K562 (cell line): ENCODE data around the gene SART1. TPM values are rescaled to one million over a fixed set of nuclear protein-coding genes. Genes with fewer than 3 reads are reported as not detected.
A peak's percentile ranks its signal among the peaks of the same experiment; 100 is the strongest.

ENCODE experiments used
- DIDO1 ChIP-seq: fragments of 450-650 bp; IDR thresholded peaks from 2 replicates; pipeline ENCODE4 v1.6.1; 2016; ENCODE audit warnings: low read depth, missing biosample characterization, missing genetic modification characterization
- ETV6 ChIP-seq, 3 experiments: fragments of 150-350 bp in 1 of 3; sonication (generic) in 1 of 3; formaldehyde crosslinking in 1 of 3; IDR thresholded peaks; 2 replicates each; pipeline versions ENCODE4 v1.6.1 to v1.8.0; 2014 to 2022; ENCODE audit warnings: borderline replicate concordance in 2 of 3, low read depth in 2 of 3, antibody characterized with exemption in 1 of 3, low read length in 1 of 3, mild to moderate bottlenecking in 1 of 3, missing genetic modification reagents in 1 of 3
- GMEB1 ChIP-seq: fragments of 250-450 bp; sonication (Bioruptor Pico); IDR thresholded peaks from 2 replicates; pipeline ENCODE4 v1.4.0; 2020; ENCODE audit warnings: mild to moderate bottlenecking
- PATZ1 ChIP-seq: fragments of 250-450 bp; sonication (Bioruptor Pico); IDR thresholded peaks from 2 replicates; pipeline ENCODE4 v1.5.0; 2020; ENCODE audit warnings: mild to moderate bottlenecking, borderline replicate concordance
- PHB ChIP-seq: fragments of 250-450 bp; sonication (Bioruptor Pico); IDR thresholded peaks from 2 replicates; pipeline ENCODE4 v1.5.0; 2021
- PRDM10 ChIP-seq: fragments of 450-650 bp; IDR thresholded peaks from 2 replicates; pipeline ENCODE4 v1.6.1; 2018; ENCODE audit not compliant: partially characterized antibody
- PYGO2 ChIP-seq: fragments of 450-650 bp; IDR thresholded peaks from 2 replicates; pipeline ENCODE4 v1.6.1; 2016; ENCODE audit warnings: mild to moderate bottlenecking, missing genetic modification characterization, moderate library complexity, missing compliant biosample characterization
- REST ChIP-seq, 2 experiments: fragments of 450-650 bp; formaldehyde crosslinking in 1 of 2; IDR thresholded peaks; 2 replicates each; pipeline versions ENCODE4 v1.4.0 to v1.6.1; 2014 to 2020; ENCODE audit warnings: mild to moderate bottlenecking in 2 of 2, borderline replicate concordance in 1 of 2, low read depth in 1 of 2
- TRIM24 ChIP-seq, 2 experiments: fragments of 450-650 bp; IDR thresholded peaks; 2 replicates each; pipeline ENCODE4 v1.6.1; 2016
- ZNF354B ChIP-seq: fragments of 250-450 bp; sonication (Bioruptor Pico); IDR thresholded peaks from 2 replicates; pipeline ENCODE4 v1.4.0; 2020
- polyA plus RNA-seq, 8 experiments: library from polyadenylated mRNA; depleted of rRNA in 4 of 8; stranded (reverse) in 5 of 8; unstranded in 3 of 8; fragments of >200 nt; fragmentation: Nextera tagmentation in 2 of 8; fragmentation: Illumina TruSeq in 1 of 8; extraction: Ambion mirVana in 2 of 8; extraction: Trizol in 1 of 8; gene quantifications; 2 replicates each; pipeline versions ENCODE4 v1.2.1 to v1.2.3, GENCODE V29; 2011 to 2014; ENCODE audit warnings: inconsistent platforms in 1 of 8, missing spikeins in 1 of 8
- total RNA-seq, 7 experiments: library from RNA; depleted of rRNA in 6 of 7; stranded (reverse); fragments of >200 nt in 6 of 7; fragmentation: Illumina TruSeq in 2 of 7; extraction: Trizol in 2 of 7; gene quantifications; 2 replicates each; pipeline versions ENCODE4 v1.2.1 to v1.2.3, GENCODE V29; 2011 to 2021; ENCODE audit warnings: low replicate concordance in 1 of 7

SART1 gene
- total and polyA plus RNA-seq, 9 of the 15 experiments (the other 6 are each of a cell fraction or from before 2014, with no cell fraction given) = 4.8 to 84.1 (median 31.7) TPM

- TF ChIP-seq REST (IDR thresholded peaks at IDR 0.05; ENCODE audit: borderline replicate concordance) (no peak), REST (CRISPR knock-in tag; IDR thresholded peaks at IDR 0.05; ENCODE audit: low read depth) (no peak), PYGO2 (tag) (no peak), GMEB1 (CRISPR knock-in tag) (no peak), PHB (CRISPR knock-in tag) (no peak), DIDO1 (no peak), TRIM24 (IDR thresholded peaks at IDR 0.05) (no peak), ETV6 (IDR thresholded peaks at IDR 0.05; ENCODE audit: borderline replicate concordance in 1 of 2, low read depth in 2 of 2, low read length in 1 of 2) (no peak; a peak in 1 of 4 replicates), ETV6 (CRISPR knock-in tag; IDR thresholded peaks at IDR 0.05; ENCODE audit: borderline replicate concordance) (no peak), ZNF354B (CRISPR knock-in tag) (no peak), PRDM10 (peak; percentile 73), PATZ1 (CRISPR knock-in tag) (no peak)
These were observed 59.3 kb downstream of the SART1 start (continued) for GRCh38 chr11:66020618-66021357.
